SU-DHL-6 (cell line): Measurements from ENCODE around the gene TOX2.

Experiments used
- H2AFZ ChIP-seq: fragments of 200-600 bp; sonication (generic); 2 replicates; pipeline ENCODE4 v1.6.1; 2014; ENCODE audit warnings: low read depth, mild to moderate bottlenecking, moderate library complexity, mixed read lengths, antibody characterized with exemption, low read length; ENCODE audit not compliant: severe bottlenecking
- H3F3A ChIP-seq: fragments of 200-600 bp; shearing (Covaris generic); 2 replicates; pipeline ENCODE4 v1.6.0; 2016; ENCODE audit warnings: antibody characterized with exemption, mild to moderate bottlenecking; ENCODE audit not compliant: insufficient read depth
- H3K27ac ChIP-seq: fragments of 200-600 bp; sonication (generic); 2 replicates; pipeline ENCODE4 v1.5.1; 2016; ENCODE audit warnings: low read depth, mild to moderate bottlenecking, low read length, moderate library complexity, mixed read lengths
- H3K27me3 ChIP-seq: fragments of 200-600 bp; sonication (generic), shearing (Covaris generic); 2 replicates; pipeline ENCODE4 v1.6.0; 2014; ENCODE audit warnings: mild to moderate bottlenecking, low read length
- H3K36me3 ChIP-seq: fragments of 200-600 bp; sonication (generic); 2 replicates; pipeline ENCODE4 v1.6.1; 2014; ENCODE audit warnings: mild to moderate bottlenecking, low read length, mixed read lengths
- H3K4me2 ChIP-seq: fragments of 300-600, 200-600 bp; shearing (Covaris generic), sonication (generic); 2 replicates; pipeline ENCODE4 v1.6.0; 2014; ENCODE audit warnings: low read length, low read depth, mild to moderate bottlenecking; ENCODE audit not compliant: poor library complexity, severe bottlenecking
- H3K4me3 ChIP-seq: fragments of 200-600 bp; sonication (generic); 2 replicates; pipeline ENCODE4 v1.5.1; 2014; ENCODE audit warnings: antibody characterized with exemption, low read length, mild to moderate bottlenecking, mixed read lengths; ENCODE audit not compliant: insufficient read depth, poor library complexity, severe bottlenecking
- H3K79me2 ChIP-seq: fragments of 200-600 bp; sonication (generic); 2 replicates; pipeline ENCODE4 v1.6.1; 2014; ENCODE audit warnings: mild to moderate bottlenecking, low read length, moderate library complexity; ENCODE audit not compliant: insufficient read depth
- H3K9ac ChIP-seq: fragments of 200-600 bp; sonication (generic); 2 replicates; pipeline ENCODE4 v1.7.0; 2014; ENCODE audit warnings: mild to moderate bottlenecking, low read length
- H3K9me2 ChIP-seq: fragments of 200-600 bp; sonication (generic); replicated peaks from 2 replicates; pipeline ENCODE4 v1.6.1; 2014; ENCODE audit warnings: low read length; ENCODE audit not compliant: insufficient read depth
- H3K9me3 ChIP-seq: fragments of 200-600 bp; sonication (generic); 2 replicates; pipeline ENCODE4 v1.6.1; 2014; ENCODE audit warnings: low read length, mixed read lengths; ENCODE audit not compliant: insufficient read depth
- H4K20me1 ChIP-seq: fragments of 200-600 bp; sonication (generic); 2 replicates; pipeline ENCODE4 v1.6.1; 2014; ENCODE audit warnings: low read depth, mild to moderate bottlenecking, antibody characterized with exemption, low read length, moderate library complexity, mixed read lengths
- CTCF ChIP-seq: fragments of 200-600 bp; sonication (generic); IDR thresholded peaks from one replicate; pipeline ENCODE4 v1.5.1; 2017; ENCODE audit warnings: antibody characterized with exemption, mild to moderate bottlenecking, low read length, moderate library complexity; ENCODE audit not compliant: insufficient read depth, poor library complexity, severe bottlenecking
- EZH2phosphoT487 ChIP-seq: fragments of 200-600 bp; sonication (generic), shearing (Covaris generic); conservative IDR thresholded peaks from 2 replicates; pipeline ENCODE4 v1.6.1; 2018; ENCODE audit warnings: mild to moderate bottlenecking, antibody characterized with exemption, low read length, moderate library complexity, mixed read lengths

Gene TOX2

GRCh38 chr20:44022464-44022863 lies 107.8 kb downstream of the TOX2 start:
- no peak overlapping the region for H3K9ac ChIP-seq
- no peak overlapping the region for H3K4me3 ChIP-seq
- H3K79me2 ChIP-seq: no peaks in the 10 kb centered on the region
- H2AFZ ChIP-seq: no peak overlapping the region
- no peaks in the 10 kb centered on the region for H3K27me3 ChIP-seq
- no peak overlapping the region for H3K4me2 ChIP-seq
- H3F3A ChIP-seq: no peaks in the 10 kb centered on the region
- no peaks in the 10 kb centered on the region for H4K20me1 ChIP-seq
- TF ChIP-seq CTCF (no peak), EZH2phosphoT487 (no peak)
- H3K27ac ChIP-seq: no peak overlapping the region
- no peaks in the 10 kb centered on the region for H3K9me2 ChIP-seq
- no peaks in the 10 kb centered on the region for H3K36me3 ChIP-seq
- H3K9me3 ChIP-seq: no peaks in the 10 kb centered on the region

GRCh38 chr20:44023515-44024371 lies 109.1 kb downstream of the TOX2 start:
- H2AFZ ChIP-seq: no peak overlapping the region
- no peak for TF ChIP-seq EZH2phosphoT487
- TF ChIP-seq CTCF: no peak

GRCh38 chr20:44024820-44025580 lies 110.3 kb downstream of the TOX2 start:
- Histone ChIP-seq H3K4me3 (no peak overlapping the region), H3K9me2 (no peaks in the 10 kb centered on the region), H3K36me3 (no peaks in the 10 kb centered on the region), H4K20me1 (no peaks in the 10 kb centered on the region), H3K4me2 (no peak overlapping the region), H3K79me2 (no peaks in the 10 kb centered on the region), H3F3A (no peaks in the 10 kb centered on the region), H2AFZ (no peak overlapping the region), H3K9me3 (no peaks in the 10 kb centered on the region), H3K27ac (no peak overlapping the region), H3K27me3 (no peaks in the 10 kb centered on the region), H3K9ac (no peak overlapping the region)
- TF ChIP-seq CTCF (no peak), EZH2phosphoT487 (no peak)

More at GRCh38 chr20:44023515-44024371, 109.1 kb downstream of the TOX2 start:
- Histone ChIP-seq H3K27ac (no peak overlapping the region), H3K79me2 (no peaks in the 10 kb centered on the region), H3K27me3 (no peaks in the 10 kb centered on the region), H3K9me2 (no peaks in the 10 kb centered on the region), H4K20me1 (no peaks in the 10 kb centered on the region), H3K9me3 (no peaks in the 10 kb centered on the region), H3K36me3 (no peaks in the 10 kb centered on the region), H3F3A (no peaks in the 10 kb centered on the region), H3K4me2 (no peak overlapping the region), H3K4me3 (no peak overlapping the region), H3K9ac (no peak overlapping the region)
